Measurements from ENCODE around the gene SPTAN1. TPM values are rescaled to one million over a fixed set of nuclear protein-coding genes. Genes with fewer than 3 reads are reported as not detected.

SPTAN1 gene
- total and polyA plus RNA-seq, 2 donors (not counting 3 experiments of a cell fraction or from before 2014, with no cell fraction given) = 408 to 502 TPM

- Histone ChIP-seq H3K27me3 (ENCODE audit: control insufficient read depth in 2 of 2, insufficient read depth in 2 of 2, low read length in 2 of 2) (no peaks in the 10 kb centered on the region), H3K36me3 (ENCODE audit: control insufficient read depth in 2 of 2, extremely low read depth in 1 of 2, insufficient read depth in 2 of 2, low read length in 2 of 2) (peaks cover 57 to 73% of the 10 kb centered on the region in 2 experiments), H3K4me3 (replicated peaks in 1 of 3; ENCODE audit: insufficient read depth in 1 of 3, low read depth in 1 of 3, low read length in 3 of 3) (no peak overlapping the region), H3K27ac (ENCODE audit: insufficient read depth, low read depth, low read length) (no peak overlapping the region), H3K4me2 (ENCODE audit: insufficient read depth, low read length) (no peak overlapping the region), H3K79me2 (ENCODE audit: control insufficient read depth, insufficient read depth, low read length) (no peaks in the 10 kb centered on the region), H4K20me1 (replicated peaks; ENCODE audit: control insufficient read depth, extremely low read depth, insufficient read depth, low read length) (no peaks in the 10 kb centered on the region), H3K9me3 (replicated peaks; ENCODE audit: control insufficient read depth, insufficient read depth, low read length) (no peaks in the 10 kb centered on the region), H2AFZ (ENCODE audit: low read depth, low read length) (no peak overlapping the region), H3K9me1 (replicated peaks; ENCODE audit: control insufficient read depth, extremely low read depth, insufficient read depth, low read length) (no peaks in the 10 kb centered on the region), H3K4me1 (ENCODE audit: control insufficient read depth, extremely low read depth, insufficient read depth, low read length) (no peaks in the 10 kb centered on the region), H3K9ac (replicated peaks; ENCODE audit: extremely low read depth, insufficient read depth, low read length) (no peak overlapping the region)
- intact Hi-C loops (cut with micrococcal nuclease) = no loop called here
- POLR2A ChIA-PET = no interaction called here
- dilution Hi-C loops (cut with MboI; ENCODE audit: extremely low pct_ligation_motif_present, low sequenced_read_pairs) = no loop called here
- CTCF ChIA-PET = interaction anchor here (1.4 kb wide), 1 partner anchor 27 kb away, joined by 3 read pairs; no protein-coding TSS in a partner anchor
- TF ChIP-seq FOS (IDR thresholded peaks at IDR 0.05; ENCODE audit: borderline replicate concordance, insufficient read depth, low read length) (no peak), EZH2 (IDR thresholded peaks at IDR 0.05; ENCODE audit: borderline replicate concordance, low read depth, low read length, severe bottlenecking) (no peak), JUN (IDR thresholded peaks at IDR 0.05; ENCODE audit: borderline replicate concordance, insufficient read depth, insufficient read length, low read depth) (no peak), CTCF (IDR thresholded peaks at IDR 0.05; ENCODE audit: extremely low read depth in 1 of 2, insufficient read depth in 1 of 2, low read depth in 1 of 2, low read length in 2 of 2) (no peak), MAX (IDR thresholded peaks at IDR 0.05; ENCODE audit: insufficient read depth, insufficient read length) (no peak), GATA2 (IDR thresholded peaks at IDR 0.05; ENCODE audit: insufficient read depth, insufficient read length, low read depth, low read length) (no peak), POLR2A (IDR thresholded peaks at IDR 0.05; ENCODE audit: low read depth, low read length) (no peak), POLR2AphosphoS5 (IDR thresholded peaks at IDR 0.05; ENCODE audit: insufficient read depth, low read depth, low read length) (no peak), MYC (IDR thresholded peaks at IDR 0.05; ENCODE audit: low read depth, low read length) (no peak)
- no peak for FAIRE-seq
- BruUV-seq (replicated peaks) = no TSS peak
- no peak for DNase-seq (ENCODE audit: low read depth, low spot score)
Measured at GRCh38 chr9:128614728-128615127, 62.3 kb downstream of the SPTAN1 start.

Measured in endothelial cell of umbilical vein (primary cell).